ENCODE results near the gene TBXAS1.
A peak's percentile ranks its signal among the peaks of the same experiment; 100 is the strongest.

TBXAS1 gene

GRCh38 chr7:139985811-139986210 lies 156.7 kb downstream of the TBXAS1 start:
- DNase-seq, result no peak

DNA sequence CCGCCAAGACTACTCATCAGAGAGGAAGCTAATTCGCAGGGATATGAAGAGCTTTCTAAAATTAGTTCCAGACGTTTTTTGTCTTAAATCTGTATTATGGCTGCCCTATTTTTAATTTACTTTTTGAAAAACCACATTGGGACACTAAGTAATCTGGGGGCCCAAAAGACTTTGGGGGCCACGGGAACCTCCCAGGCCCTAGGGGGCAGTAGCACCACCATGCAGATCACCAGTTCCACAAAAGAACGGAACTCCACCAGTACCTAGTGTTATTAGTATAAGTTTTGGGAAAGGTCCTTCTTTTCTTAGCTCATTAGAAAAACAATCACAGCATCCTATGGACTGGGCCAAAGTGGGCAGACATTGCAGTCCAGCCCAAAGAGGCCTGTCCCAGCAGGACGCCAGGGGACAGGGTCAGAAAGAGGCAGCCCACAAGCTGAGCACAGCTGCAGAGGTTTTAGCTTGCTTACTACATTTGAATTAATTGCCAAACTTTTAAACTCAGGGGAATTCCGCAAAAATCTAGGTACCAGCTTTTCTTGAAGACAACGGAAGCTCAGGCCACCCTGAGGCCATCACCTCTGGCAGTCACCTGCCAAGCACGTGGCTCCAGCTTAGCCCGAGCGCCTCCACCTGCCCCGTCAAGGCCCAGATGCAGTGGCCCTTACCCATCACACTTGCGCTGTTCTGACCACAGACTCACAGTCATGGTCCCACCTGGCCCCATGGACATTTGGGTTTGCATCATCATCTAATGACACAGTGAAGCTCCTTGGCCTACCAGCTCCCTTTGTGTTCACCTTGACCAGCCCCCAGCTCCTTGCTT lies 158.8 kb downstream of the TBXAS1 start:
- DNase-seq, result no peak

- DNase-seq, result no peak
Measured at GRCh38 chr7:139989366-139990141, 160.5 kb downstream of the TBXAS1 start.

DNA sequence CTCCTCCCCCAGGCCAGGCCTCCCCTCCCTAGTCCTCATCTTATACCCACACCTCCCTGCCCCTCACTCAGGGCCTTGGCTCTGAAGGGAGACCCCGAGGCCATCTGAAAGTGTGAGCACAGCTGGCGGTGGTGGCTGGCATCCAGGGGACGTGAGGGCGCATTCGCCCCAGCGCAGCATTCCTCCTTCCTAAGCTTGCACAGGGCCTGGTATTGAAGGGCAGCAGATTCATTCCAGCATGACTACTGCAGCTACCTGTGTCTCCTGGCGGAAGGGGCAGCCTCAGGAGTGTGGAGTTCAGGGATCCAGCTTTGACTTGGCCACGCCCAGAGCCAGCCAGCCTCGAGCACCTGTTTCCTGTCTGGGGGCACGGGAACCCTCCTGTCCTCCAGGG lies 161.1 kb downstream of the TBXAS1 start:
- no peak for DNase-seq

DNA sequence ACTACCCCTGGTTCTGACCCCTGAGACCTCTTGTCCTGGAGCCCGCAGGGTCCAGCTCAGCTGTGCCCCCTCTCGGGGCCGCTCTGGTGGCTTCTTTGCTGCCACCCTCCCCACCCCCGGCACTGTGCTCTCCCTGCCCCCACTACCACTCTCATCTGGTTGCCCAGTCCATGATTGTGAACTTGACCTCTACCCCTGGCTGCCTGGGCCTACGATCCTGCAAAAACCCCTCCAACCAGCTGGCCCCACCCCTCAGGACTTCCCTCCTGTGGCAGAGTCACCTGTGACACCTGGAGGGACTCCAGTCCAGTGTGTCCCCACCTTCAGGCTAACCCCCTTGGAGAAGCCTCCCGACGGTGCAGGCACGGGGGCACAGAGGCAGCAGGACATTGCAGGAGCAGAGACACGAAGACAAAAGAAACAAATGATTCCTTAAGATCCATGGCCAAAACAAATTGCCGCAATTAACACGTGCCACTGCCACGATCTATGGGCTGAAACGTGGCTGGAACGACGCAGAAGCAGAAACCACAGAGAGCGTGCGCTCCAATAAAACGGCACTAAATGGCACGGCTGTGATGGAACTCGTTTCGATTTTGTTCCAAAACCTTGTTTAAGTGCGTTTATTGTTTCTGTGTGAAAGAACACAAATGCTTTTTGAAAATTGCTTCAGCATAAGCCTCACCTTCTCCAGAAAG lies 161.7 kb downstream of the TBXAS1 start:
- no peak for DNase-seq

DNA sequence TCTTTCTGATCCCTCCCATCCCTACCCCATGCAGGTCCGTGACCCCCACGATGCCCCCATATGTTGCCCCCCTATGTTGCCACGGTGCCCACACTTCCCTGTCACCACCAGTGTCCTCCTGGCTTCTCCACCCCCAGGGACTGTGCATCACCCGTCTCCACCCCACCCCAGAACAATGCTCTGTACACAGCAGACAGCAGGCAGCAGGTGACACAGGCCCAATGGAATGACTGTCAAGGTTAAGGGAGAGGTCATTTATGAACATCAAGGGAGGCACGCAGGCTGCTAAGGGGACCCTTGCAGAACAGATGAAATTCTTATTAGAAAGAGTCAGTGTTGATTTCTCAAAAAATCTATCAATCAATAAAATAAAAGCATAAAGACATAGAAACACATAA lies 162.2 kb downstream of the TBXAS1 start:
- DNase-seq, result no peak

- no peak for DNase-seq
Measured at GRCh38 chr7:139991911-139992310, 162.8 kb downstream of the TBXAS1 start.

GRCh38 chr7:139992353-139993044 lies 163.4 kb downstream of the TBXAS1 start:
- DNase-seq, result no peak

GRCh38 chr7:139993169-139993568 lies 164.1 kb downstream of the TBXAS1 start:
- no peak for DNase-seq

DNA sequence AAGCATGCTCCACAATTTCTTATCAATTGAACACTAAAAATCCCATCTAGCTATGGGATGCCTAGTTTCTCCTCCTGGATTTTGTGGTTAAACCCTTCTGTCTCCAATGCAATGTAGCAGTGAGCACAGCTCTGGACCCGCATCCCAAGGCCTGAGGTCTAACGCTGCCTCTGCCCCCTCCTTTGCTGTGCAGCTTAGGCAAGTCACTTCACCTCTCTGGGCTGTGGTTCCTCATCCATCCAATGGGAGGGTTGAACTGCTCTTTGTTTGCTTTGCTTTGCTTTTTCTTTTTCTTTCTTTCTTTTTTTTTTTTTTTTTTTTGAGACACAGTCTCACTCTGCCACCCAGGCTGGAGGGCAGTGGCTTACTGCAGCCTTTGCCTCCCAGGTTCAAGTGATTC lies 164.5 kb downstream of the TBXAS1 start:
- no peak for DNase-seq

DNA sequence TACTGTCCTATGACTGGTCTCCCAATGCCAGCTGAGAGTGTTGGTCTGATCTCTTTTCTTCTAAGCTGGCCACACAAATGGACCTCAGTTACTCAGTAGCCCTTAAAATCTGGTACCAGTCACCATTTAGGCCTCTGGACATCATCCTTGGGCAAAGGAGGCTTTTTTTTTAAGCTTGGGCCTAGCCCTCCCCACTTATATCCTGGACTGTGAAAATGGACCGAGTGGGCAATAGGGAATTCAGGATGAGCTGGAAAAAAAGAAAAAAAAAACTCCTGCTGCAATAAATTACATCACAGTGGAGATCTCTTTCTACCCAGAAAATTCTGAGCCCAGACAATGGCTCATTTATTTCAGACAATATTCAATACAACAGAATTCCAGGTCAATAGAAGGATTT lies 165.3 kb downstream of the TBXAS1 start:
- no peak for DNase-seq

DNA sequence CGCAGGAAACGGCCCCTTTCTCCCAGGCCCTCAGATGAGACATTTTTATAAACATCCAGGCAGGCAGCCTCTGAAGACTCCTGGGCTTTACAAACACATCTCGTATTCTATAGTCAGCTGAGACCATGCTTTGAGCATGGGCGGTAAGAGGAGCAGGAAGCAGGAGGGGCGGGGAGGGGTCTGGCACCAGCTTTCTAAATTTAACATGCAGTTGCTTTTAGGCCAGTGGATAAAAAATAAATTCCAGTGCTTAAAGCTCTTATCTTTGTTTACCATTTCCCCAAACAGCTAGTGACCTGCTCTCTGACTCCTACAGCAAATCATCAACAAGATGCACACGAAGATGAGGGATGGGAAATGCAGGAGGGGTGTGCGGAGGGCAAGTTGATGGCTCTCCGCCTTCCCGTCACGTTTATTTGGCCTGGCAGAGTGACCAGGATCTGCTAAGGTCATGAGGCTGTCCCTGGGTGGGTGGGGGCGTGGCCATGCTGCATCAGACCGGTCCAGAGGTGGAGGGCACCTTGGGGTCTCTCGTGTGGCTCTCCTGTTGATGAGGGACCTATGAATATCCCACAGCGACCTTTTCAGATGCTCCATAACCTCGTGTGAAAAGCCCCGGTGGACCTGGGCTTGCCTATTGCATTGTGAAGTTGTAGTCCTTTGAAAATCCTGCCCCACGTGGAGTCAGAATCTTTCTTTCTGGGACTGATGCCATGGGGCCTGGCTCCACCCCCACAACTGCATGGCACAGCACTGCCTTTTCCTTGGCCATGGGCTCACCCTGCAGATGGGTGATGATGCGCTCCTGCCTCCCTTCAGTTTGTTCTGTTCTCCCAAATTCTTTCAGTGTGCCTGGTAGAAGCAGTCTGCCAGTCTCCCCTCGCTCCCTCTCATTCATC lies 166.2 kb downstream of the TBXAS1 start:
- DNase-seq, result no peak

DNA sequence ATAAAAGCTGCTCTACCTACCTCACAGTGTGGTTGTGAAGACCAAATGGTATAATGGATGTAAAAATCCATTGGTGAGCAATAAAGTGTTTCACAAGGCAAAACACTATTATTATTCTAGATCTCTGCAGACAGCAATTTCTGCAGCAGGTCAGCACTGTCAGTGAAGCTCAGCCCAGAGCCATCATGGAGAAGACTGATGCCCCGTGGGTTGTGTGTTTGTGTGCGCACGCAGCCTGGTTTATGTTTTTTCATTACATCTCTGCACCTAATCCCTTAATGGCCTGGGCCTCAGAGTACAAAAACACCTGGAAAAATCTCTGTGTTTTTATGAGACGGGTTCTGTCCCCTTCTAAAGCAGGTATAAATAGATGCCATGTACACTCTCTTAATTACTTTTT lies 169.5 kb downstream of the TBXAS1 start:
- DNase-seq, result no peak

DNA sequence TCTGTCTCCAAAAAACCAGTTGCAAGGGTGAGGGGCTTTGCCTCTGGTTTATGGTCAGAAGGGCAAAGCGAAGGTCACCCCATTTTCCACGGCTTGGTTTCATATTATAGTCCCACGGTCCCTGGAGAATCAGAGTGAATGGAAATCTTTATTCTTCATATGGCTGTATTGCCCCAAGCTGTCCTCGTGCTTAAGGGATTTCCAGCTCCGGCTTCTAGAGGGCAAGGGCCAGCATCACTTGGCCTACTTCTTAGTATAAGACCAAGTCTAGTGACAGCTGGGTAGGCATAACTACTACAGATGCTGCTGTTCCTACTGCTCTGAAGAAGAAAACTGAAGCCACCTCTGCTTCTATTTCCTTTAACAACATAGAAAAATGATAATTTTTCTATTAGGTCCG lies 170.5 kb downstream of the TBXAS1 start:
- no peak for DNase-seq

GRCh38 chr7:140000666-140001268 lies 171.7 kb downstream of the TBXAS1 start:
- no peak for DNase-seq

DNA sequence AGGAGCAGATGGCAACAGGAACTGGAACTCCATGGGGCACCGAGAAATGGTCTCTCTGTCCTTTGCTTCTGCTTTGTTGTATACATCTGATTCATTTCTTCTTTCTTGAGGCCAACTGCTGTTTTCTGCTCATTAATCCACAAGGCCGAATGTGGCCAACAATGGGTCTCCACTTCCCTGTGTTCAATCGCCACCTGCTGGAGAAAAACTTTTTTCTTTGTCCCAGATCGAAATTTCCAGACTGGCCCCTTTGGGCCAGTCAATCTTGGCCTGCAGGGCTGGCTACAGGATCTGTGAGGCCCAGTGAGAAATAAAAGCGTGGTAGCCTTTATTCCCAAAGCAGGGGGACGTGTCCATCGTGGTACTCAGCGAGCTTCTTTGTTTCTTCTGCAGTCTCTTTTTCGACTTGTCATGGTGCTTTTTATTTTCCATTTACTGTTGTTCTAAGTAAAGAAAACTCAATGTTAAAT lies 174.9 kb downstream of the TBXAS1 start:
- peak; percentile 5 for DNase-seq

- DNase-seq, result no peak
Measured at GRCh38 chr7:140004672-140005071, 175.6 kb downstream of the TBXAS1 start.

GRCh38 chr7:140005341-140005740 lies 176.3 kb downstream of the TBXAS1 start:
- DNase-seq, result no peak

GRCh38 chr7:140005754-140006503 lies 176.9 kb downstream of the TBXAS1 start:
- no peak for DNase-seq

DNA sequence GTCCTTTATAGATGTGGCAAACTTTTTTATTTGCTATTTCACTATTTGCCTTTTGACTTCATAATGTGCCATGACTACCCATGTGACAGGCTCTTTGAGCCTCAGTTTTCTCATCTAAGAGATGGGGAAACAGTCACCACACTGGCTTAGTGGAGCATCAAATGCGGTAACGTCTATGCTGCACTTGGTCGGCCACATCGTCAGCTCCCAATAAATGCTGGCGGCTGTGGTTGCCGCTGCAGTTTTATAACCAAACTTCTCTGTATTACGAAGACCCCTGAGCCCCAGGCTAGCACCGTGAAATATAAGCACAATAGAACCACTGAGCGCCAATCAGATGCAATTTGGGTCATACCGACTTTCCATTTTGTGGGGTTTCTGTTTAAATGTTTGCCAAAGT lies 177.5 kb downstream of the TBXAS1 start:
- no peak for DNase-seq

Measured in NCI-H1694 treated with DMSO at 0.1 percent for 48 hours (cell line).